HG03432 (cell line): ENCODE data around the gene BANP.
"Not testable (repeated sequence)": the region's sequence is repeated elsewhere in the genome, so short reads cannot be mapped to it uniquely, and the experiment has no call there.

Experiments
- ATAC-seq: cut with Tn5 transposase; IDR thresholded peaks from one replicate; pipeline ENCODE4 v1.9.1; 2021; ENCODE audit warnings: mild to moderate bottlenecking, moderate library complexity; ENCODE audit not compliant: unreplicated experiment

The BANP gene

GRCh38 chr16:87965417-87965816 lies 14.2 kb downstream of the BANP start:
- no peak for ATAC-seq

GRCh38 chr16:87966064-87966645 lies 14.9 kb downstream of the BANP start:
- ATAC-seq, result no peak

- no peak for ATAC-seq
Measured at GRCh38 chr16:87966685-87967185, 15.5 kb downstream of the BANP start.

- ATAC-seq, result no peak
Measured at GRCh38 chr16:87968541-87968940, 17.3 kb downstream of the BANP start.

GRCh38 chr16:87970186-87970585 lies 19.0 kb downstream of the BANP start:
- ATAC-seq, result no peak

- ATAC-seq, result no peak
Measured at GRCh38 chr16:87971933-87972332, 20.7 kb downstream of the BANP start.

- ATAC-seq, result no peak
Measured at GRCh38 chr16:87973717-87974116, 22.5 kb downstream of the BANP start.

GRCh38 chr16:87974178-87974577 lies 22.9 kb downstream of the BANP start:
- ATAC-seq, result no peak

GRCh38 chr16:87976665-87977064 lies 25.4 kb downstream of the BANP start:
- ATAC-seq, result no peak

GRCh38 chr16:87978127-87978526 lies 26.9 kb downstream of the BANP start:
- no peak for ATAC-seq

- no peak for ATAC-seq
Measured at GRCh38 chr16:87979352-87979751, 28.1 kb downstream of the BANP start.

- ATAC-seq, result not testable (repeated sequence)
Measured at GRCh38 chr16:87979911-87980630, 28.8 kb downstream of the BANP start.

GRCh38 chr16:87981376-87981775 lies 30.1 kb downstream of the BANP start:
- ATAC-seq, result not testable (repeated sequence)

- no peak for ATAC-seq
Measured at GRCh38 chr16:87982581-87983041, 31.4 kb downstream of the BANP start.

- ATAC-seq, result not testable (repeated sequence)
Measured at GRCh38 chr16:87983072-87983736, 32.0 kb downstream of the BANP start.

GRCh38 chr16:87983737-87984097 lies 32.5 kb downstream of the BANP start:
- ATAC-seq, result not testable (repeated sequence)

GRCh38 chr16:87984180-87984579 lies 32.9 kb downstream of the BANP start:
- ATAC-seq, result not testable (repeated sequence)

GRCh38 chr16:87984632-87985267 lies 33.5 kb downstream of the BANP start:
- ATAC-seq, result no peak

GRCh38 chr16:87985493-87985892 lies 34.3 kb downstream of the BANP start:
- ATAC-seq, result not testable (repeated sequence)

GRCh38 chr16:87986361-87986849 lies 35.2 kb downstream of the BANP start:
- not testable (repeated sequence) for ATAC-seq

- not testable (repeated sequence) for ATAC-seq
Measured at GRCh38 chr16:87988596-87988995, 37.4 kb downstream of the BANP start.
